HL-60 (cell line): ENCODE measurements around the gene TSHZ2.

ENCODE experiments used
- DNase-seq, 2 experiments: peaks; one replicate each; pipeline ENCODE4 v3.0.0-alpha.2; 2010 to 2020; ENCODE audit warnings: low read depth in 1 of 2, low spot score in 1 of 2
- H3K27ac ChIP-seq: fragments of 250-450 bp; sonication (Bioruptor Pico); replicated peaks from 2 replicates; pipeline ENCODE4 v1.5.1; 2020; ENCODE audit warnings: mild to moderate bottlenecking, moderate library complexity
- H3K27me3 ChIP-seq: fragments of 250-450 bp; sonication (Bioruptor Pico); 2 replicates; pipeline ENCODE4 v1.5.1; 2021; ENCODE audit warnings: mild to moderate bottlenecking, moderate library complexity; ENCODE audit not compliant: insufficient read depth, poor library complexity, severe bottlenecking
- H3K4me3 ChIP-seq: replicated peaks from 2 replicates; pipeline ENCODE4 v1.5.1; 2011; ENCODE audit warnings: mild to moderate bottlenecking, control low read depth, low read length; ENCODE audit not compliant: insufficient read depth
- CTCF ChIP-seq: IDR thresholded peaks from one replicate; pipeline ENCODE4 v1.5.1; 2011; ENCODE audit warnings: low read length, control low read depth, inconsistent platforms; ENCODE audit not compliant: insufficient read depth
- GABPA ChIP-seq: IDR thresholded peaks from 2 replicates; pipeline ENCODE4 v1.6.1; 2012; ENCODE audit warnings: low read depth
- POLR2AphosphoS5 ChIP-seq: IDR thresholded peaks from 2 replicates; pipeline ENCODE4 v1.6.1; 2012; ENCODE audit warnings: low read depth
- REST ChIP-seq: IDR thresholded peaks from 2 replicates; pipeline ENCODE4 v1.6.1; 2012; ENCODE audit warnings: low read depth; ENCODE audit not compliant: insufficient replicate concordance
- SPI1 ChIP-seq: IDR thresholded peaks from 2 replicates; pipeline ENCODE4 v1.6.1; 2012; ENCODE audit warnings: low read depth, mild to moderate bottlenecking, borderline replicate concordance

The TSHZ2 gene

GRCh38 chr20:53296451-53297153, 324.4 kb downstream of the TSHZ2 start:
- no peak for TF ChIP-seq POLR2AphosphoS5
- no peak for TF ChIP-seq REST
- TF ChIP-seq GABPA, result no peak
- no peak for TF ChIP-seq CTCF
- TF ChIP-seq SPI1, result no peak
- no peak for DNase-seq
- H3K27me3 ChIP-seq, result peaks cover 5% of the 10 kb centered on the region
- H3K4me3 ChIP-seq, result no peak overlapping the region
- no peak overlapping the region for H3K27ac ChIP-seq

- TF ChIP-seq GABPA (no peak), POLR2AphosphoS5 (no peak), REST (no peak), CTCF (no peak), SPI1 (no peak)
- no peak for DNase-seq
Observed at GRCh38 chr20:53297154-53297529, 325.0 kb downstream of the TSHZ2 start.

GRCh38 chr20:53298260-53298659, 326.1 kb downstream of the TSHZ2 start:
- H3K27ac ChIP-seq, result no peak overlapping the region
- no peak overlapping the region for H3K4me3 ChIP-seq
- H3K27me3 ChIP-seq, result peaks cover 6% of the 10 kb centered on the region
- no peak for DNase-seq
- TF ChIP-seq GABPA (no peak), REST (no peak), POLR2AphosphoS5 (no peak), CTCF (no peak), SPI1 (no peak)

More at GRCh38 chr20:53297154-53297529, 325.0 kb downstream of the TSHZ2 start:
- Histone ChIP-seq H3K27ac (no peak overlapping the region), H3K4me3 (no peak overlapping the region), H3K27me3 (peaks cover 6% of the 10 kb centered on the region)
